K562 (cell line): ENCODE measurements around the gene DDX20. TPM values are rescaled to one million over a fixed set of nuclear protein-coding genes. Genes with fewer than 3 reads are reported as not detected.

Source experiments
- ARHGAP35 ChIP-seq: fragments of 450-650 bp; IDR thresholded peaks from 2 replicates; pipeline ENCODE4 v1.6.1; 2018; ENCODE audit not compliant: partially characterized antibody
- ELF4 ChIP-seq: fragments of 450-650 bp; formaldehyde crosslinking; IDR thresholded peaks from 2 replicates; pipeline ENCODE4 v1.4.0; 2022; ENCODE audit warnings: missing genetic modification characterization
- FOXA3 ChIP-seq, 2 experiments: fragments of 450-650 bp in 1 of 2; sonication (generic) in 1 of 2; formaldehyde crosslinking; IDR thresholded peaks in 1 of 2; conservative IDR thresholded peaks in 1 of 2; 2 replicates each; pipeline versions ENCODE4 v1.4.0 to v1.8.0; 2020 to 2022; ENCODE audit warnings: mild to moderate bottlenecking in 2 of 2, missing genetic modification reagents in 1 of 2
- HIVEP1 ChIP-seq: fragments of 250-450 bp; sonication (Bioruptor Pico); IDR thresholded peaks from 2 replicates; pipeline ENCODE4 v1.4.0; 2020; ENCODE audit warnings: mild to moderate bottlenecking
- PCBP2 ChIP-seq: fragments of 200-400 bp; formaldehyde crosslinking; IDR thresholded peaks from 2 replicates; pipeline ENCODE4 v1.6.1; 2018; ENCODE audit warnings: low read length, low read depth, mild to moderate bottlenecking, moderate library complexity; ENCODE audit not compliant: poor library complexity, severe bottlenecking
- PTBP1 ChIP-seq: fragments of 200-400 bp; formaldehyde crosslinking; IDR thresholded peaks from 2 replicates; pipeline ENCODE4 v1.6.1; 2017; ENCODE audit warnings: low read depth, low read length
- RCOR1 ChIP-seq, 2 experiments: IDR thresholded peaks; 2 replicates each; pipeline ENCODE4 v1.6.1; 2012; ENCODE audit warnings: low read depth in 2 of 2, low read length in 2 of 2, borderline replicate concordance in 1 of 2, improper control_type of control experiment in 1 of 2
- TEAD4 ChIP-seq, 2 experiments: sonication (generic) in 1 of 2; formaldehyde crosslinking in 1 of 2; IDR thresholded peaks; 2 replicates each; pipeline versions ENCODE4 v1.6.1 to v1.8.0; 2012 to 2022; ENCODE audit warnings: borderline replicate concordance in 1 of 2, inconsistent platforms in 1 of 2, low read length in 1 of 2, mild to moderate bottlenecking in 1 of 2, missing genetic modification reagents in 1 of 2
- ZC3H8 ChIP-seq: fragments of 450-650 bp; IDR thresholded peaks from 2 replicates; pipeline ENCODE4 v1.6.1; 2017
- ZNF408 ChIP-seq: fragments of 250-450 bp; sonication (Bioruptor Pico); IDR thresholded peaks from 2 replicates; pipeline ENCODE4 v1.4.0; 2020; ENCODE audit warnings: low read depth, mild to moderate bottlenecking, moderate library complexity
- polyA plus RNA-seq, 8 experiments: library from polyadenylated mRNA; depleted of rRNA in 4 of 8; stranded (reverse) in 5 of 8; unstranded in 3 of 8; fragments of >200 nt; fragmentation: Nextera tagmentation in 2 of 8; fragmentation: Illumina TruSeq in 1 of 8; extraction: Ambion mirVana in 2 of 8; extraction: Trizol in 1 of 8; gene quantifications; 2 replicates each; pipeline versions ENCODE4 v1.2.1 to v1.2.3, GENCODE V29; 2011 to 2014; ENCODE audit warnings: inconsistent platforms in 1 of 8, missing spikeins in 1 of 8
- total RNA-seq, 7 experiments: library from RNA; depleted of rRNA in 6 of 7; stranded (reverse); fragments of >200 nt in 6 of 7; fragmentation: Illumina TruSeq in 2 of 7; extraction: Trizol in 2 of 7; gene quantifications; 2 replicates each; pipeline versions ENCODE4 v1.2.1 to v1.2.3, GENCODE V29; 2011 to 2021; ENCODE audit warnings: low replicate concordance in 1 of 7
- TF ChIP-seq, protein P1 (sequence below), 2 experiments: IDR thresholded peaks; 2 replicates each; pipeline ENCODE4 v1.6.1; 2011; ENCODE audit warnings: borderline replicate concordance in 1 of 2, control low read depth in 1 of 2, low read depth in 1 of 2, low read length in 1 of 2, mild to moderate bottlenecking in 1 of 2, mixed read lengths in 1 of 2, moderate library complexity in 1 of 2; ENCODE audit not compliant: insufficient read depth in 1 of 2, insufficient read length in 1 of 2, poor library complexity in 1 of 2, severe bottlenecking in 1 of 2; ENCODE audit errors: extremely low read depth in 1 of 2
- TF ChIP-seq, protein P2 (sequence below): fragments of 250-450 bp; sonication (Bioruptor Pico); IDR thresholded peaks from 2 replicates; pipeline ENCODE4 v1.4.0; 2020; ENCODE audit warnings: borderline replicate concordance
- TF ChIP-seq, protein P3 (sequence below): sonication (generic); formaldehyde crosslinking; IDR thresholded peaks from 2 replicates; pipeline ENCODE4 v1.8.0; 2023; ENCODE audit warnings: mild to moderate bottlenecking, missing genetic modification reagents
- TF ChIP-seq, protein P4 (sequence below): fragments of 200-800 bp; sonication (Bioruptor generic); IDR thresholded peaks from 2 replicates; pipeline ENCODE4 v1.6.1; 2017; ENCODE audit warnings: missing genetic modification characterization, missing compliant biosample characterization
- TF ChIP-seq, protein P5 (sequence below): fragments of 250-450 bp; sonication (Bioruptor Pico); IDR thresholded peaks from 2 replicates; pipeline ENCODE4 v1.5.0; 2021
- TF ChIP-seq, protein P6 (sequence below): sonication (generic); formaldehyde crosslinking; IDR thresholded peaks from 2 replicates; pipeline ENCODE4 v1.8.0; 2022; ENCODE audit warnings: mild to moderate bottlenecking, missing genetic modification reagents
- TF ChIP-seq, protein P7 (sequence below): fragments of 450-650 bp; conservative IDR thresholded peaks from 2 replicates; pipeline ENCODE4 v1.6.1; 2016; ENCODE audit warnings: missing genetic modification characterization, low read depth, mild to moderate bottlenecking, control low read depth, missing compliant biosample characterization

Gene DDX20
- total and polyA plus RNA-seq, 9 of the 15 experiments (the other 6 are each of a cell fraction or from before 2014, with no cell fraction given): 8.3 to 33.4 (median 24.5) TPM

- TF ChIP-seq, protein P1, sequence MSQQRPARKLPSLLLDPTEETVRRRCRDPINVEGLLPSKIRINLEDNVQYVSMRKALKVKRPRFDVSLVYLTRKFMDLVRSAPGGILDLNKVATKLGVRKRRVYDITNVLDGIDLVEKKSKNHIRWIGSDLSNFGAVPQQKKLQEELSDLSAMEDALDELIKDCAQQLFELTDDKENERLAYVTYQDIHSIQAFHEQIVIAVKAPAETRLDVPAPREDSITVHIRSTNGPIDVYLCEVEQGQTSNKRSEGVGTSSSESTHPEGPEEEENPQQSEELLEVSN (IDR thresholded peaks at IDR 0.05; ENCODE audit: borderline replicate concordance in 1 of 2, extremely low read depth in 1 of 2, insufficient read depth in 1 of 2, insufficient read length in 1 of 2, low read depth in 1 of 2, low read length in 1 of 2, poor library complexity in 1 of 2, severe bottlenecking in 1 of 2): peak in 1 of 2 experiments; percentile 61
- TF ChIP-seq RCOR1 (IDR thresholded peaks at IDR 0.05; ENCODE audit: borderline replicate concordance in 1 of 2, low read depth in 2 of 2, low read length in 2 of 2) (no peak), PTBP1 (no peak), FOXA3 (CRISPR knock-in tag; conservative IDR thresholded peaks at IDR 0.05 in 1 of 2, IDR thresholded peaks at IDR 0.05 in 1 of 2) (0 out of 4 replicates have a peak, but pooled peaks of 1 of the 2 experiments have one; percentile 59), ARHGAP35 (no peak), TEAD4 (IDR thresholded peaks at IDR 0.05; ENCODE audit: low read length) (no peak), TEAD4 (CRISPR knock-in tag; IDR thresholded peaks at IDR 0.05; ENCODE audit: borderline replicate concordance) (peak; percentile 73; the same call in 1 of the 2 replicates), ELF4 (CRISPR knock-in tag) (no peak), HIVEP1 (no peak), ZNF408 (no peak), PCBP2 (no peak), ZC3H8 (no peak)
- TF ChIP-seq, protein P2, sequence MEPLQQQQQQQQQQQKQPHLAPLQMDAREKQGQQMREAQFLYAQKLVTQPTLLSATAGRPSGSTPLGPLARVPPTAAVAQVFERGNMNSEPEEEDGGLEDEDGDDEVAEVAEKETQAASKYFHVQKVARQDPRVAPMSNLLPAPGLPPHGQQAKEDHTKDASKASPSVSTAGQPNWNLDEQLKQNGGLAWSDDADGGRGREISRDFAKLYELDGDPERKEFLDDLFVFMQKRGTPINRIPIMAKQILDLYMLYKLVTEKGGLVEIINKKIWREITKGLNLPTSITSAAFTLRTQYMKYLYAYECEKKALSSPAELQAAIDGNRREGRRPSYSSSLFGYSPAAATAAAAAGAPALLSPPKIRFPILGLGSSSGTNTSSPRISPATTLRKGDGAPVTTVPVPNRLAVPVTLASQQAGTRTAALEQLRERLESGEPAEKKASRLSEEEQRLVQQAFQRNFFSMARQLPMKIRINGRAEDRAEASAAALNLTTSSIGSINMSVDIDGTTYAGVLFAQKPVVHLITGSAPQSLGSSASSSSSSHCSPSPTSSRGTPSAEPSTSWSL (CRISPR knock-in tag): no peak
- TF ChIP-seq, protein P3, sequence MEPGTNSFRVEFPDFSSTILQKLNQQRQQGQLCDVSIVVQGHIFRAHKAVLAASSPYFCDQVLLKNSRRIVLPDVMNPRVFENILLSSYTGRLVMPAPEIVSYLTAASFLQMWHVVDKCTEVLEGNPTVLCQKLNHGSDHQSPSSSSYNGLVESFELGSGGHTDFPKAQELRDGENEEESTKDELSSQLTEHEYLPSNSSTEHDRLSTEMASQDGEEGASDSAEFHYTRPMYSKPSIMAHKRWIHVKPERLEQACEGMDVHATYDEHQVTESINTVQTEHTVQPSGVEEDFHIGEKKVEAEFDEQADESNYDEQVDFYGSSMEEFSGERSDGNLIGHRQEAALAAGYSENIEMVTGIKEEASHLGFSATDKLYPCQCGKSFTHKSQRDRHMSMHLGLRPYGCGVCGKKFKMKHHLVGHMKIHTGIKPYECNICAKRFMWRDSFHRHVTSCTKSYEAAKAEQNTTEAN (CRISPR knock-in tag): no peak
- TF ChIP-seq, protein P4, sequence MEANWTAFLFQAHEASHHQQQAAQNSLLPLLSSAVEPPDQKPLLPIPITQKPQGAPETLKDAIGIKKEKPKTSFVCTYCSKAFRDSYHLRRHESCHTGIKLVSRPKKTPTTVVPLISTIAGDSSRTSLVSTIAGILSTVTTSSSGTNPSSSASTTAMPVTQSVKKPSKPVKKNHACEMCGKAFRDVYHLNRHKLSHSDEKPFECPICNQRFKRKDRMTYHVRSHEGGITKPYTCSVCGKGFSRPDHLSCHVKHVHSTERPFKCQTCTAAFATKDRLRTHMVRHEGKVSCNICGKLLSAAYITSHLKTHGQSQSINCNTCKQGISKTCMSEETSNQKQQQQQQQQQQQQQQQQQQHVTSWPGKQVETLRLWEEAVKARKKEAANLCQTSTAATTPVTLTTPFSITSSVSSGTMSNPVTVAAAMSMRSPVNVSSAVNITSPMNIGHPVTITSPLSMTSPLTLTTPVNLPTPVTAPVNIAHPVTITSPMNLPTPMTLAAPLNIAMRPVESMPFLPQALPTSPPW (CRISPR knock-in tag): no peak
- TF ChIP-seq, protein P5, sequence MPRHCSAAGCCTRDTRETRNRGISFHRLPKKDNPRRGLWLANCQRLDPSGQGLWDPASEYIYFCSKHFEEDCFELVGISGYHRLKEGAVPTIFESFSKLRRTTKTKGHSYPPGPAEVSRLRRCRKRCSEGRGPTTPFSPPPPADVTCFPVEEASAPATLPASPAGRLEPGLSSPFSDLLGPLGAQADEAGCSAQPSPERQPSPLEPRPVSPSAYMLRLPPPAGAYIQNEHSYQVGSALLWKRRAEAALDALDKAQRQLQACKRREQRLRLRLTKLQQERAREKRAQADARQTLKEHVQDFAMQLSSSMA (CRISPR knock-in tag): no peak
- TF ChIP-seq, protein P6, sequence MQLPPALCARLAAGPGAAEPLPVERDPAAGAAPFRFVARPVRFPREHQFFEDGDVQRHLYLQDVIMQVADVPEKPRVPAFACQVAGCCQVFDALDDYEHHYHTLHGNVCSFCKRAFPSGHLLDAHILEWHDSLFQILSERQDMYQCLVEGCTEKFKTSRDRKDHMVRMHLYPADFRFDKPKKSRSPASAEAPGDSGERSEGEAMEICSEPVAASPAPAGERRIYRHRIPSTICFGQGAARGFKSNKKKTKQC (CRISPR knock-in tag): no peak
- TF ChIP-seq, protein P7, sequence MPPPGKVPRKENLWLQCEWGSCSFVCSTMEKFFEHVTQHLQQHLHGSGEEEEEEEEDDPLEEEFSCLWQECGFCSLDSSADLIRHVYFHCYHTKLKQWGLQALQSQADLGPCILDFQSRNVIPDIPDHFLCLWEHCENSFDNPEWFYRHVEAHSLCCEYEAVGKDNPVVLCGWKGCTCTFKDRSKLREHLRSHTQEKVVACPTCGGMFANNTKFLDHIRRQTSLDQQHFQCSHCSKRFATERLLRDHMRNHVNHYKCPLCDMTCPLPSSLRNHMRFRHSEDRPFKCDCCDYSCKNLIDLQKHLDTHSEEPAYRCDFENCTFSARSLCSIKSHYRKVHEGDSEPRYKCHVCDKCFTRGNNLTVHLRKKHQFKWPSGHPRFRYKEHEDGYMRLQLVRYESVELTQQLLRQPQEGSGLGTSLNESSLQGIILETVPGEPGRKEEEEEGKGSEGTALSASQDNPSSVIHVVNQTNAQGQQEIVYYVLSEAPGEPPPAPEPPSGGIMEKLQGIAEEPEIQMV: no peak
These were observed 17.1 kb upstream of the DDX20 start (continued) for GRCh38 chr1:111738436-111739193.
